HG03066 (cell line): ENCODE results near the gene CAPRIN1.

Experiments used
- ATAC-seq: cut with Tn5 transposase; IDR thresholded peaks from one replicate; pipeline ENCODE4 v1.9.1; 2021; ENCODE audit warnings: low read depth; ENCODE audit not compliant: unreplicated experiment

Gene CAPRIN1

GRCh38 chr11:34136420-34136819, 84.9 kb downstream of the CAPRIN1 start:
- ATAC-seq = no peak

- no peak for ATAC-seq
These were observed 87.8 kb downstream of the CAPRIN1 start for GRCh38 chr11:34139346-34139745.

- ATAC-seq = no peak
These were observed 88.6 kb downstream of the CAPRIN1 start for GRCh38 chr11:34140149-34140548.

- no peak for ATAC-seq
These were observed 91.5 kb downstream of the CAPRIN1 start for GRCh38 chr11:34143048-34143447.

- peak; percentile 61 for ATAC-seq
These were observed 93.5 kb downstream of the CAPRIN1 start for GRCh38 chr11:34145073-34145472.

GRCh38 chr11:34145847-34146381, 94.4 kb downstream of the CAPRIN1 start:
- ATAC-seq = peak; percentile 66

GRCh38 chr11:34146411-34146810, 94.9 kb downstream of the CAPRIN1 start:
- no peak for ATAC-seq

GRCh38 chr11:34146866-34147265, 95.3 kb downstream of the CAPRIN1 start:
- no peak for ATAC-seq

- no peak for ATAC-seq
These were observed 96.0 kb downstream of the CAPRIN1 start for GRCh38 chr11:34147581-34147980.

- ATAC-seq = no peak
These were observed 97.1 kb downstream of the CAPRIN1 start for GRCh38 chr11:34148504-34149165.

- no peak for ATAC-seq
These were observed 97.7 kb downstream of the CAPRIN1 start for GRCh38 chr11:34149274-34149673.

GRCh38 chr11:34149786-34150185, 98.3 kb downstream of the CAPRIN1 start:
- no peak for ATAC-seq

- no peak for ATAC-seq
These were observed 99.1 kb downstream of the CAPRIN1 start for GRCh38 chr11:34150494-34151151.
